SH-SY5Y (cell line): Measurements from ENCODE around the gene MAML1.

Experiments
- GATA2 ChIP-seq: IDR thresholded peaks from 2 replicates; pipeline ENCODE4 v1.6.1; 2011; ENCODE audit warnings: mild to moderate bottlenecking, low read depth, low read length
- GATA3 ChIP-seq: IDR thresholded peaks from 2 replicates; pipeline ENCODE4 v1.6.1; 2011; ENCODE audit warnings: low read depth, mild to moderate bottlenecking, low read length, moderate library complexity

Gene MAML1

GRCh38 chr5:179823937-179824744, 91.5 kb downstream of the MAML1 start:
- TF ChIP-seq GATA3, result no peak
- no peak for TF ChIP-seq GATA2

DNA sequence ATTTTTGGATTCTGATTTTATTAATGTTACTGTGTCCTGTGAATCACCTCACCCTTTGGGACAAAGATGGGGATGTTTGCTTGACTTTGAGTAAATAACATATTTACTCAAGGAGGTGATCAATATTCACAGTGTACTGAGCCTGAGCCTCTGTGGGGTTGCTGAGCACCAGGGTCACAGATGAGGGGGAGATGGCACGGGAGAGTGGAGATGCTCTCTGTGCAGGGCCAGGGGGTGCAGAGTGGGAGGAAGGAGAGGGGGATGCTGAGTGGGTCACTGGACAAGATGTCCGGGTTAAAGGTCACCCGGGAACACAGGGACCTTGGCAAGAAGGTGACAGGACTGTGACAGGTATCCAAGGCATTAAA, 92.1 kb downstream of the MAML1 start:
- TF ChIP-seq GATA2, result no peak
- no peak for TF ChIP-seq GATA3

- TF ChIP-seq GATA2 (no peak), GATA3 (no peak)
These were observed 93.1 kb downstream of the MAML1 start for GRCh38 chr5:179825655-179826182.
